ENCODE results near the gene PRKD1.

Gene PRKD1

DNA sequence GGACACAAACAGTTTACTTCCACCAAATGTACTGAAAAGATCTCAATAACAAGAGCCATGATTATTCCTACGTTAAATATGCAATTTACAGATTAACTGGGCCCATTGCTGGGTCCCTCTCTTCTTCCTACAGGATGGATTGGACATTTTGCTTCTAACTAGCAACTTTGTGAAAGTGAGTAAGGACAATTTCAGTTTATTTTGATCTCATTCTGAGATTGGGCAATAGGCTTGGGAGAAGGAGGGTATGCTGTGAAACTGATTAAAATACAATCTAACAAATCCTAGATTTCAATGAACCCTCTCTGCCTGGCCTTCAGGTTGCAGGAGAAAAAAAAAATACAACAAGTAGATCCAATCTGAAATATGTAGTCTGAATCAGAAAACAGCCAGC, 121.5 kb downstream of the PRKD1 start:
- TF ChIP-seq RAD21 (IDR thresholded peaks at IDR 0.05; ENCODE audit: low read depth) (no peak), FOXM1 (IDR thresholded peaks at IDR 0.05; ENCODE audit: borderline replicate concordance, low read depth) (no peak), ZBTB7A (IDR thresholded peaks at IDR 0.05; ENCODE audit: low read depth) (no peak), REST (IDR thresholded peaks at IDR 0.05; ENCODE audit: low read depth) (no peak), TCF12 (IDR thresholded peaks at IDR 0.05; ENCODE audit: low read depth) (no peak), MAX (IDR thresholded peaks at IDR 0.05) (no peak), EGR1 (IDR thresholded peaks at IDR 0.05) (no peak), TEAD4 (IDR thresholded peaks at IDR 0.05) (no peak), YY1 (IDR thresholded peaks at IDR 0.05; ENCODE audit: low read depth) (no peak), TAF1 (IDR thresholded peaks at IDR 0.05; ENCODE audit: low read depth) (no peak), EP300 (IDR thresholded peaks at IDR 0.05; ENCODE audit: borderline replicate concordance) (no peak)
- TF ChIP-seq, protein P1, sequence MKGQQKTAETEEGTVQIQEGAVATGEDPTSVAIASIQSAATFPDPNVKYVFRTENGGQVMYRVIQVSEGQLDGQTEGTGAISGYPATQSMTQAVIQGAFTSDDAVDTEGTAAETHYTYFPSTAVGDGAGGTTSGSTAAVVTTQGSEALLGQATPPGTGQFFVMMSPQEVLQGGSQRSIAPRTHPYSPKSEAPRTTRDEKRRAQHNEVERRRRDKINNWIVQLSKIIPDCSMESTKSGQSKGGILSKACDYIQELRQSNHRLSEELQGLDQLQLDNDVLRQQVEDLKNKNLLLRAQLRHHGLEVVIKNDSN (IDR thresholded peaks at IDR 0.05), result no peak

GRCh38 chr14:29805415-29806123, 122.1 kb downstream of the PRKD1 start:
- TF ChIP-seq, protein P1 (IDR thresholded peaks at IDR 0.05), result no peak
- TF ChIP-seq NFIC (IDR thresholded peaks at IDR 0.05) (0 out of 2 replicates have a peak, but pooled peaks have one; percentile 21), TCF12 (IDR thresholded peaks at IDR 0.05; ENCODE audit: low read depth) (no peak)

DNA sequence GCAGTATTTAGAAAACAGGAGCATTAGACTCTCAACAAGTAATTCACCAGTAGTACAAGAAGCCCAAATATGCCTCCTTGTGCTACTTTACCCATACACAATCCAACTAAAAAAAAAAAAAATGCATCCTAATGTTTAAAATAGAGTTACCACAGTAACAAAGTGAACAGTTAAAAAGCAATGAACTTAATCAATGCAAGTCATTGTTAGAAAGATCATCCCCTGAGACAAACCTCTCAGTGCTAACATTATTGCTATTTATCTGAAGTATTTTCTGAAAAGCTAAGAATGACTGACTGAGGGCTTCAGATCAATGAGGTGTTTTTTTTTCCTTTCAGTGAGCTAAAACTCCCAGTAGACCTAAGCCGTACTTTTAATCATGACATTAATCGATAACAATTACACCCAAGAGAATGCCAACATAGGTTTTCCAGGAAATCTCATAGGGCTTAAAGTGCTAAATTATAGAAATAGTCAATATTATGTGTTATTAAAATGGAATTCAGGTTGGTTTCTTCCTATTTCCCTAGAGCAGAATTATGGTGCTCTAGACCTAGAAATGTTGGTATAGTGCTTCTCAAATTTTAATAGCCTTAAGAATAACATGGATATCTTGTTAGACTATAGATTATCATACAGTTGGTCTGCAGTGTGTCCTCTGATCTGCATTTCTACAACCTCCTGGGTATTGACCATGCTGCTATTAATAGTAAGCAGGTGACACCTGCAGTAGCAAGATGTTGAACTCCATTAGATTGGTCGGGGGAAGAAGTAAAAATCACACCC, 123.0 kb downstream of the PRKD1 start:
- no peak for TF ChIP-seq YY1 (IDR thresholded peaks at IDR 0.05; ENCODE audit: low read depth)
- no peak for TF ChIP-seq CEBPB (IDR thresholded peaks at IDR 0.05)
- no peak for TF ChIP-seq TEAD4 (IDR thresholded peaks at IDR 0.05)
- no peak for TF ChIP-seq TAF1 (IDR thresholded peaks at IDR 0.05; ENCODE audit: low read depth)
- TF ChIP-seq MAX (IDR thresholded peaks at IDR 0.05), result no peak
- TF ChIP-seq NFIC (IDR thresholded peaks at IDR 0.05), result no peak
- no peak for TF ChIP-seq REST (IDR thresholded peaks at IDR 0.05; ENCODE audit: low read depth)
- TF ChIP-seq, protein P1 (IDR thresholded peaks at IDR 0.05), result no peak
- TF ChIP-seq RAD21 (IDR thresholded peaks at IDR 0.05; ENCODE audit: low read depth), result no peak
- TF ChIP-seq CREB1 (IDR thresholded peaks at IDR 0.05; ENCODE audit: low read depth), result no peak
- no peak for TF ChIP-seq TCF12 (IDR thresholded peaks at IDR 0.05; ENCODE audit: low read depth)

- TF ChIP-seq ZBTB7A (IDR thresholded peaks at IDR 0.05; ENCODE audit: low read depth), result no peak
- TF ChIP-seq, protein P1 (IDR thresholded peaks at IDR 0.05), result no peak
- no peak for TF ChIP-seq EGR1 (IDR thresholded peaks at IDR 0.05)
- no peak for TF ChIP-seq TAF1 (IDR thresholded peaks at IDR 0.05; ENCODE audit: low read depth)
- no peak for TF ChIP-seq EP300 (IDR thresholded peaks at IDR 0.05; ENCODE audit: borderline replicate concordance)
- no peak for TF ChIP-seq RAD21 (IDR thresholded peaks at IDR 0.05; ENCODE audit: low read depth)
- no peak for TF ChIP-seq CREB1 (IDR thresholded peaks at IDR 0.05; ENCODE audit: low read depth)
Observed at GRCh38 chr14:29803045-29803444, 124.6 kb downstream of the PRKD1 start.

GRCh38 chr14:29802211-29802610, 125.4 kb downstream of the PRKD1 start:
- no peak for TF ChIP-seq ZBTB7A (IDR thresholded peaks at IDR 0.05; ENCODE audit: low read depth)
- TF ChIP-seq TAF1 (IDR thresholded peaks at IDR 0.05; ENCODE audit: low read depth), result no peak
- no peak for TF ChIP-seq TEAD4 (IDR thresholded peaks at IDR 0.05)
- TF ChIP-seq EP300 (IDR thresholded peaks at IDR 0.05; ENCODE audit: borderline replicate concordance), result no peak
- no peak for TF ChIP-seq RAD21 (IDR thresholded peaks at IDR 0.05; ENCODE audit: low read depth)
- no peak for TF ChIP-seq YY1 (IDR thresholded peaks at IDR 0.05; ENCODE audit: low read depth)
- TF ChIP-seq TCF12 (IDR thresholded peaks at IDR 0.05; ENCODE audit: low read depth), result no peak
- no peak for TF ChIP-seq NFIC (IDR thresholded peaks at IDR 0.05)
- TF ChIP-seq CREB1 (IDR thresholded peaks at IDR 0.05; ENCODE audit: low read depth), result no peak
- TF ChIP-seq REST (IDR thresholded peaks at IDR 0.05; ENCODE audit: low read depth), result no peak
- TF ChIP-seq EGR1 (IDR thresholded peaks at IDR 0.05), result no peak
- TF ChIP-seq MAX (IDR thresholded peaks at IDR 0.05), result no peak
- TF ChIP-seq, protein P1 (IDR thresholded peaks at IDR 0.05), result no peak
- no peak for TF ChIP-seq CEBPB (IDR thresholded peaks at IDR 0.05)
- TF ChIP-seq FOXM1 (IDR thresholded peaks at IDR 0.05; ENCODE audit: borderline replicate concordance, low read depth), result no peak

Measured in Ishikawa (cell line).